ENCODE data around the gene OTOA. TPM values are rescaled to one million over a fixed set of nuclear protein-coding genes. Genes with fewer than 3 reads are reported as not detected.
A peak's percentile ranks its signal among the peaks of the same experiment; 100 is the strongest.

Gene OTOA
- total and polyA plus RNA-seq, 2 donors (not counting 3 experiments of a cell fraction or from before 2014, with no cell fraction given): 0.22 TPM; not detected in 1

GRCh38 chr16:21684199-21684598 is 20.4 kb downstream of the OTOA start:
- no peaks in the 10 kb centered on the region for H4K20me1 ChIP-seq (replicated peaks; ENCODE audit: control insufficient read depth, extremely low read depth, insufficient read depth, low read length)
- intact Hi-C loops (cut with micrococcal nuclease): no loop called here
- H3K4me2 ChIP-seq (ENCODE audit: insufficient read depth, low read length): no peak overlapping the region
- H3K9ac ChIP-seq (replicated peaks; ENCODE audit: extremely low read depth, insufficient read depth, low read length): no peak overlapping the region
- no peaks in the 10 kb centered on the region for H3K9me1 ChIP-seq (replicated peaks; ENCODE audit: control insufficient read depth, extremely low read depth, insufficient read depth, low read length)
- no peak overlapping the region for H3K27ac ChIP-seq (ENCODE audit: insufficient read depth, low read depth, low read length)
- POLR2A ChIA-PET: no interaction called here
- DNase-seq (ENCODE audit: low read depth, low spot score) (no peak), FAIRE-seq (no peak)
- TF ChIP-seq CTCF (IDR thresholded peaks at IDR 0.05; ENCODE audit: extremely low read depth in 1 of 2, insufficient read depth in 1 of 2, low read depth in 1 of 2, low read length in 2 of 2) (peak; percentile 32 to 40), MYC (IDR thresholded peaks at IDR 0.05; ENCODE audit: low read depth, low read length) (no peak)
- no peaks in the 10 kb centered on the region for H3K79me2 ChIP-seq (ENCODE audit: control insufficient read depth, insufficient read depth, low read length)
- H3K4me3 ChIP-seq (replicated peaks in 1 of 3; ENCODE audit: insufficient read depth in 1 of 3, low read depth in 1 of 3, low read length in 3 of 3): no peak overlapping the region
- BruUV-seq (replicated peaks): no TSS peak
- H3K36me3 ChIP-seq (ENCODE audit: control insufficient read depth in 2 of 2, extremely low read depth in 1 of 2, insufficient read depth in 2 of 2, low read length in 2 of 2): no peaks in the 10 kb centered on the region
- peaks cover 0 to 2% of the 10 kb centered on the region in 2 experiments for H3K27me3 ChIP-seq (ENCODE audit: control insufficient read depth in 2 of 2, insufficient read depth in 2 of 2, low read length in 2 of 2)
- no peak overlapping the region for H2AFZ ChIP-seq (ENCODE audit: low read depth, low read length)
- CTCF ChIA-PET: interaction anchor here (1.2 kb wide), 1 partner anchor 10 kb away, joined by 5 read pairs; no protein-coding TSS in a partner anchor
- H3K9me3 ChIP-seq (replicated peaks; ENCODE audit: control insufficient read depth, insufficient read depth, low read length): no peaks in the 10 kb centered on the region
- dilution Hi-C loops (cut with MboI; ENCODE audit: extremely low pct_ligation_motif_present, low sequenced_read_pairs): no loop called here
- H3K4me1 ChIP-seq (ENCODE audit: control insufficient read depth, extremely low read depth, insufficient read depth, low read length): no peaks in the 10 kb centered on the region

GRCh38 chr16:21685034-21685455 is 21.3 kb downstream of the OTOA start:
- H3K4me1 ChIP-seq (ENCODE audit: control insufficient read depth, extremely low read depth, insufficient read depth, low read length): no peaks in the 10 kb centered on the region
- no peak overlapping the region for H3K4me3 ChIP-seq (replicated peaks in 1 of 3; ENCODE audit: insufficient read depth in 1 of 3, low read depth in 1 of 3, low read length in 3 of 3)
- H3K9ac ChIP-seq (replicated peaks; ENCODE audit: extremely low read depth, insufficient read depth, low read length): no peak overlapping the region
- peaks cover 0 to 2% of the 10 kb centered on the region in 2 experiments for H3K27me3 ChIP-seq (ENCODE audit: control insufficient read depth in 2 of 2, insufficient read depth in 2 of 2, low read length in 2 of 2)
- BruUV-seq (replicated peaks): no TSS peak
- CTCF ChIA-PET: no interaction called here
- H3K79me2 ChIP-seq (ENCODE audit: control insufficient read depth, insufficient read depth, low read length): no peaks in the 10 kb centered on the region
- no peak overlapping the region for H3K27ac ChIP-seq (ENCODE audit: insufficient read depth, low read depth, low read length)
- POLR2A ChIA-PET: no interaction called here
- H4K20me1 ChIP-seq (replicated peaks; ENCODE audit: control insufficient read depth, extremely low read depth, insufficient read depth, low read length): no peaks in the 10 kb centered on the region
- FAIRE-seq: no peak
- no peak overlapping the region for H3K4me2 ChIP-seq (ENCODE audit: insufficient read depth, low read length)
- dilution Hi-C loops (cut with MboI; ENCODE audit: extremely low pct_ligation_motif_present, low sequenced_read_pairs) (no loop called here), intact Hi-C loops (cut with micrococcal nuclease) (no loop called here)
- H3K36me3 ChIP-seq (ENCODE audit: control insufficient read depth in 2 of 2, extremely low read depth in 1 of 2, insufficient read depth in 2 of 2, low read length in 2 of 2): no peaks in the 10 kb centered on the region
- no peaks in the 10 kb centered on the region for H3K9me1 ChIP-seq (replicated peaks; ENCODE audit: control insufficient read depth, extremely low read depth, insufficient read depth, low read length)
- no peak overlapping the region for H2AFZ ChIP-seq (ENCODE audit: low read depth, low read length)
- DNase-seq (ENCODE audit: low read depth, low spot score): no peak
- TF ChIP-seq FOS (IDR thresholded peaks at IDR 0.05; ENCODE audit: borderline replicate concordance, insufficient read depth, low read length): no peak
- no peak for TF ChIP-seq POLR2A (IDR thresholded peaks at IDR 0.05; ENCODE audit: low read depth, low read length)
- no peak for TF ChIP-seq GATA2 (IDR thresholded peaks at IDR 0.05; ENCODE audit: insufficient read depth, insufficient read length, low read depth, low read length)
- TF ChIP-seq EZH2 (IDR thresholded peaks at IDR 0.05; ENCODE audit: borderline replicate concordance, low read depth, low read length, severe bottlenecking): no peak
- no peak for TF ChIP-seq JUN (IDR thresholded peaks at IDR 0.05; ENCODE audit: borderline replicate concordance, insufficient read depth, insufficient read length, low read depth)
- no peak for TF ChIP-seq MYC (IDR thresholded peaks at IDR 0.05; ENCODE audit: low read depth, low read length)
- TF ChIP-seq MAX (IDR thresholded peaks at IDR 0.05; ENCODE audit: insufficient read depth, insufficient read length): no peak
- no peak for TF ChIP-seq CTCF (IDR thresholded peaks at IDR 0.05; ENCODE audit: extremely low read depth in 1 of 2, insufficient read depth in 1 of 2, low read depth in 1 of 2, low read length in 2 of 2)
- no peak for TF ChIP-seq POLR2AphosphoS5 (IDR thresholded peaks at IDR 0.05; ENCODE audit: insufficient read depth, low read depth, low read length)
- no peaks in the 10 kb centered on the region for H3K9me3 ChIP-seq (replicated peaks; ENCODE audit: control insufficient read depth, insufficient read depth, low read length)

Measured in endothelial cell of umbilical vein (primary cell).